Neural cell (in vitro differentiated cells): Measurements from ENCODE around the gene SPDYE2.
"Not testable (repeated sequence)": the region's sequence is repeated elsewhere in the genome, so short reads cannot be mapped to it uniquely, and the experiment has no call there.

ENCODE experiments used
- CTCF ChIP-seq: fragments of 450-650 bp; IDR thresholded peaks from 2 replicates; pipeline ENCODE4 v1.5.1; 2014; ENCODE audit warnings: antibody characterized with exemption, mild to moderate bottlenecking, moderate library complexity; ENCODE audit not compliant: poor library complexity, severe bottlenecking
- EZH2 ChIP-seq: fragments of 200-600, 300-800 bp; shearing (Covaris generic), sonication (generic); IDR thresholded peaks from 2 replicates; pipeline ENCODE4 v1.6.1; 2014; ENCODE audit warnings: antibody characterized with exemption, low read length, borderline replicate concordance, mild to moderate bottlenecking; ENCODE audit not compliant: insufficient read depth, poor library complexity, severe bottlenecking
- POLR2AphosphoS5 ChIP-seq: IDR thresholded peaks from 2 replicates; pipeline ENCODE4 v1.6.1; 2012
- RAD21 ChIP-seq: fragments of 450-650 bp; conservative IDR thresholded peaks from 2 replicates; pipeline ENCODE4 v1.6.1; 2014; ENCODE audit warnings: antibody characterized with exemption, mild to moderate bottlenecking, moderate library complexity
- REST ChIP-seq: IDR thresholded peaks from 2 replicates; pipeline ENCODE4 v1.6.1; 2012; ENCODE audit warnings: borderline replicate concordance

GRCh38 chr7:102505298-102506185 lies 45.5 kb upstream of the SPDYE2 start:
- not testable (repeated sequence) for TF ChIP-seq CTCF, REST, POLR2AphosphoS5, RAD21, EZH2
